Suprapubic skin (tissue), 4 donors: Measurements from ENCODE around the gene PXYLP1. TPM values are rescaled to one million over a fixed set of nuclear protein-coding genes. Genes with fewer than 3 reads are reported as not detected.

Experiments used
- DNase-seq, 2 donors: peaks; one replicate each; pipeline ENCODE4 v3.0.0-alpha.2; 2019; ENCODE audit warnings: low spot score in 2 of 2
- H3K27ac ChIP-seq: fragments of 200-600 bp; sonication (generic); one replicate; pipeline ENCODE4 v1.5.1; 2019
- H3K27me3 ChIP-seq: fragments of 200-600 bp; sonication (generic); one replicate; pipeline ENCODE4 v1.5.1; 2019
- H3K36me3 ChIP-seq: fragments of 200-600 bp; sonication (generic); one replicate; pipeline ENCODE4 v1.5.1; 2019
- H3K4me1 ChIP-seq: fragments of 200-600 bp; sonication (generic); one replicate; pipeline ENCODE4 v1.5.1; 2019
- H3K4me3 ChIP-seq: fragments of 200-600 bp; sonication (generic); one replicate; pipeline ENCODE4 v1.5.1; 2019; ENCODE audit warnings: mild to moderate bottlenecking
- H3K9me3 ChIP-seq: fragments of 200-600 bp; sonication (generic); one replicate; pipeline ENCODE4 v1.5.1; 2019
- EP300 ChIP-seq: sonication (generic); formaldehyde crosslinking; IDR thresholded peaks from one replicate; pipeline ENCODE4 v1.6.1; 2017; ENCODE audit warnings: antibody characterized with exemption
- POLR2A ChIP-seq, 2 donors: fragments of 450-650 bp; IDR thresholded peaks; one replicate each; pipeline ENCODE4 v1.6.1; 2017; ENCODE audit warnings: antibody characterized with exemption in 2 of 2, mild to moderate bottlenecking in 2 of 2, moderate library complexity in 2 of 2
- POLR2AphosphoS5 ChIP-seq, 3 donors: sonication (generic); formaldehyde crosslinking; IDR thresholded peaks; one replicate each; pipeline ENCODE4 v1.6.1; 2017; ENCODE audit warnings: antibody characterized with exemption in 3 of 3
- WGBS: methylation state at CpG from one replicate; pipeline ENCODE4 v1.1.5; 2018; 5-methylcytosine and 5-hydroxymethylcytosine counted together
- total RNA-seq, 4 donors: library from RNA; depleted of rRNA; stranded (reverse); fragments of >200 nt; gene quantifications; one replicate each; pipeline ENCODE4 v1.1.0, GENCODE V29; 2016
- TF ChIP-seq, protein P1 (sequence below), 2 donors: fragments of 200-600 bp in 1 of 2; fragments of 450-650 bp in 1 of 2; sonication (generic) in 1 of 2; IDR thresholded peaks; one replicate each; pipeline ENCODE4 v1.5.1; 2016 to 2019; ENCODE audit warnings: antibody characterized with exemption in 2 of 2, mild to moderate bottlenecking in 1 of 2, moderate library complexity in 1 of 2

The PXYLP1 gene
- total RNA-seq, 4 donors from 2014 or later, result 6.7 to 11.8 (median 9.5) TPM

DNA sequence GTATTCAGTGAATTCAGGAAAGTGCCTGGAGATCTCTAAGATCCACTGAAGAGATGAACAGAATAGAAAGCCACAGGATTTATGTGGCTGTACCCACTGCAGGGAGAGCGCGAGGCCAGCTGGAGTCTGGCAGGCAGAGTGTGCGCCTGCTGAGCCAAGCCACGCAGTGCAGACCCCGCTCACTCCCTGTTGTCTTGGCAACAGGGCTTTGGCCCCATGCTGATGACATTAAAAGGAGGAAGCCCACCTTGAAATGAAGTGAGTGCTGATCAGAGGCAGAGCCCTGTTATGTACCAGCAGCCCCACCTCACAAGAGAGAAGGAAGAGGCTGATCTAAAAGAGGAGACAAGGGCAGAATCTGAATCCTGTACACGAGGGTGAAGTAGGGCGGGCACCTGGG lies 36.7 kb downstream of the PXYLP1 start:
- 94% methylated on average over 7 of the region's 7 CpGs for WGBS
- Histone ChIP-seq H3K9me3 (no peaks in the 10 kb centered on the region), H3K27ac (no peak overlapping the region), H3K36me3 (no peaks in the 10 kb centered on the region), H3K4me1 (no peaks in the 10 kb centered on the region), H3K4me3 (no peak overlapping the region), H3K27me3 (no peaks in the 10 kb centered on the region)
- TF ChIP-seq, protein P1, sequence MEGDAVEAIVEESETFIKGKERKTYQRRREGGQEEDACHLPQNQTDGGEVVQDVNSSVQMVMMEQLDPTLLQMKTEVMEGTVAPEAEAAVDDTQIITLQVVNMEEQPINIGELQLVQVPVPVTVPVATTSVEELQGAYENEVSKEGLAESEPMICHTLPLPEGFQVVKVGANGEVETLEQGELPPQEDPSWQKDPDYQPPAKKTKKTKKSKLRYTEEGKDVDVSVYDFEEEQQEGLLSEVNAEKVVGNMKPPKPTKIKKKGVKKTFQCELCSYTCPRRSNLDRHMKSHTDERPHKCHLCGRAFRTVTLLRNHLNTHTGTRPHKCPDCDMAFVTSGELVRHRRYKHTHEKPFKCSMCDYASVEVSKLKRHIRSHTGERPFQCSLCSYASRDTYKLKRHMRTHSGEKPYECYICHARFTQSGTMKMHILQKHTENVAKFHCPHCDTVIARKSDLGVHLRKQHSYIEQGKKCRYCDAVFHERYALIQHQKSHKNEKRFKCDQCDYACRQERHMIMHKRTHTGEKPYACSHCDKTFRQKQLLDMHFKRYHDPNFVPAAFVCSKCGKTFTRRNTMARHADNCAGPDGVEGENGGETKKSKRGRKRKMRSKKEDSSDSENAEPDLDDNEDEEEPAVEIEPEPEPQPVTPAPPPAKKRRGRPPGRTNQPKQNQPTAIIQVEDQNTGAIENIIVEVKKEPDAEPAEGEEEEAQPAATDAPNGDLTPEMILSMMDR (IDR thresholded peaks at IDR 0.05), result no peak
- TF ChIP-seq POLR2A (IDR thresholded peaks at IDR 0.05), result no peak
- TF ChIP-seq POLR2AphosphoS5 (IDR thresholded peaks at IDR 0.05), result no peak
- no peak for TF ChIP-seq EP300
- no peak for DNase-seq

DNA sequence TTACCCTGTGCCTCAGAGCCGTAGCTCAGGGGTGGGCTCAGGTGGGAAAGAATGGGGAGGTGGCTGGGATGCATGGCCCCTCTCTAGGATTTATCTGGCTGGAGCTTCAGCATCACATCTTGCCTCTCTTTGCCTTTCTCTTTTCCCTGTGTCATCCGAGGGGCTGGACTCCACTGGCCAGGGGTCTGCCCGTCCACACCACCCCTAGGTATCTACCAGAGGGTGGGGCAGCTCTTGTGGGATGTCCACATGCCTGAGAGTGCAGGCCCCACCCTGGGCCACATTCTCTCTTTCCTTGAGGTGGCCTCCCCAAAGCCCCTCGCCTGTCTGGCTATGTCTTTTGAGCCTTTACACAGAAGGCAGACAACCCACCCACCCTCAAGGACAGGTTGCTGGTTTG lies 37.2 kb downstream of the PXYLP1 start:
- H3K4me3 ChIP-seq, result no peak overlapping the region
- DNase-seq, result no peak
- no peaks in the 10 kb centered on the region for H3K9me3 ChIP-seq
- 94% methylated on average over 4 of the region's 4 CpGs for WGBS
- H3K36me3 ChIP-seq, result no peaks in the 10 kb centered on the region
- H3K27me3 ChIP-seq, result no peaks in the 10 kb centered on the region
- TF ChIP-seq POLR2AphosphoS5 (IDR thresholded peaks at IDR 0.05) (no peak), EP300 (no peak), POLR2A (IDR thresholded peaks at IDR 0.05) (no peak)
- TF ChIP-seq, protein P1 (IDR thresholded peaks at IDR 0.05), result no peak
- no peak overlapping the region for H3K27ac ChIP-seq
- no peaks in the 10 kb centered on the region for H3K4me1 ChIP-seq

DNA sequence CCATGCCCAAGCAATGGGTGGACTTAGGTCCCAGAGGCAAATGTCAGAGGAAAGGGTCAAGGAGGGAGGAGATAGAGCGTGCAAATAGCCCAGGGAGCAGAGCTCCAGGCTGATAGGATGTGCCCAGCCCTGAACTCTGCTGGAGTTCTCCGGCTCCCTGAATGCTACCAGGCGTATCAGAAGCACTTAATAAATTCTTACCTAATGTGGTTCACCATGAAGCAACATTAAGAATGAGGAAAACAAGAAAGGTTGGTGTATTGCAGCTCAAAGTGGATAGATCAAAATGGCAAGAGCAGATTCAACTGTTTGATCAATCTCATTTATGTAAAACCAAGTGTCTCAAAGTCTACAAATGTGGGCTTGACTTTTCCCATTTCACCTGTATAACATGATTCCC lies 38.3 kb downstream of the PXYLP1 start:
- Histone ChIP-seq H3K27me3 (no peaks in the 10 kb centered on the region), H3K4me3 (no peak overlapping the region), H3K27ac (no peak overlapping the region), H3K4me1 (peaks cover 7% of the 10 kb centered on the region), H3K9me3 (no peaks in the 10 kb centered on the region), H3K36me3 (no peaks in the 10 kb centered on the region)
- WGBS, result 94% methylated on average over 3 of the region's 3 CpGs
- TF ChIP-seq EP300 (no peak), POLR2A (IDR thresholded peaks at IDR 0.05) (no peak), POLR2AphosphoS5 (IDR thresholded peaks at IDR 0.05) (no peak)
- TF ChIP-seq, protein P1 (IDR thresholded peaks at IDR 0.05), result no peak
- no peak for DNase-seq

DNA sequence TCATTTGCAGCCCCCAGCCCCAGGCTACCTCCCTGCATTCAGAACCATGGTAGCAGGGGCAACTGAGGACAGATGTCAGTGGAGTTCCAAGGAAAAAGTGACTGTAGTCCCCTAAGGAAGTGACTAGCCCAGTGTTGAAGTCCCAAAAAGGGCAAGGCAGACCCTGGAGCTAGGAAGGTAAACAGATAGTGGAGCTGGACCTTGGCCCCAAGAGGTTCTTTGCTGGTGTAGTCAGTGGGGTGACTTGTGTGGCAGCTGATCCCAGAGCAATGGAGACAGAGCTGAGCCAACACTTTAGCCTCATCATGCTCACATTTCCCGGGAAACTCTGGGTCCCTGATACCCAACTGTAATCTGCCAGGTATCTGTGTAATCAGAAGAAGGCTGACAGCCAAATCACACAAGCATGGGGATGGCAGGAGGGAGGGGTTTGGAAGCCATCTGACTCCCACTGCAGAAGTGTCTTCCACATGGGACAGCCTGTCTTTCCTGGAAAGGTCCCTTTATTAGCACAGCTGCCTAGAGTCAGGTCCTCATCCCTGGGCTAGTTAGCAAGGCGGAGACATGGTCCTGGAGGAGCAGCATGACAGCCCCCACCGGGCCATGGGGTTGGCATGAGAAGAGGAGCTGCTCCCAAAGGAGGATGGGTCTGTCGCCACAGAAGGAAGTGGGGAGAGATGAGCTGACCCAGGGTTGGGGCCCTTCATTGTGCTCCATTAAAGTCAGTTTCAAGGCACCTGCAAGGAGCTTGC lies 39.8 kb downstream of the PXYLP1 start:
- Histone ChIP-seq H3K27ac (no peak overlapping the region), H3K27me3 (no peaks in the 10 kb centered on the region), H3K36me3 (no peaks in the 10 kb centered on the region), H3K9me3 (no peaks in the 10 kb centered on the region), H3K4me1 (peaks cover 7% of the 10 kb centered on the region), H3K4me3 (no peak overlapping the region)
- no peak for DNase-seq
- 94% methylated on average over 4 of the region's 4 CpGs for WGBS
- TF ChIP-seq EP300 (no peak), POLR2A (IDR thresholded peaks at IDR 0.05) (no peak), POLR2AphosphoS5 (IDR thresholded peaks at IDR 0.05) (no peak)
- TF ChIP-seq, protein P1 (IDR thresholded peaks at IDR 0.05), result no peak

DNA sequence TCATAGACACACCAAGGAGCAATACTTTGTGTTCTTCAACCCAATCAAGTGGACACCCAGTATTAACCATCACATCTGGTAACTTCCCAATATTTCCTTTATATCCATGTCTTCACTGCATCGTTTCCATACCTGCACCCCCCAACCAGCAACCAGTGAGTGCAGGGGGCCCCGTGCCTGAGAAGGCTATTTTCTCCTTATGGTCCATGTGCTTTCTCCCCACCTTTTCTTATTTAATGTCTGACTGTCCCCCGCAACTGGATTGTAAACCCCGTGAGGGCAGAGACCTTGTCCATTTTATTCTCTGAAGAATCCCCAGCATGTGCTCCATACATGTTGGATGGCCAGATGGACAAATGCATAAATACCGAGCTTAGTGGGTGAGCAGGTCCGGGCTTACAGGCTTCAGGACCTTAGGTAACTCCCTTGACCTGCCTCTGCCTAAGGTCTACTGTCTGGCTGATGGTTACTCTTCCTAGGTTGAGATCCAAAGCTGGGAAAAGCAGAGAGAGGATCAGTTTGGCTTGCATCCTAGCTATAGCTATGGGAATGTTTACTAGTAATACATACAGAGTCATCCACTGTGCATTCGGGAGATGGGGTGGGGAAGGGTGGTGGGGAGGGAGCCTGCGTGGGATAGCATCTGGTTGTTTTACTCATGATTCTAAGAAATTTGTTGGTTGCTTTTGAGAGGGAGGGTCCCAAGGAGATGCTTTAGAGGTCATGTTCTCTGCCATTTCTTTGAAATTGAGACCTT lies 41.5 kb downstream of the PXYLP1 start:
- Histone ChIP-seq H3K9me3 (no peaks in the 10 kb centered on the region), H3K27me3 (no peaks in the 10 kb centered on the region), H3K27ac (no peak overlapping the region), H3K4me3 (no peak overlapping the region), H3K4me1 (peaks cover 7% of the 10 kb centered on the region), H3K36me3 (no peaks in the 10 kb centered on the region)
- 92% methylated on average over 8 of the region's 8 CpGs for WGBS
- DNase-seq, result no peak
- TF ChIP-seq, protein P1 (IDR thresholded peaks at IDR 0.05), result no peak
- TF ChIP-seq POLR2A (IDR thresholded peaks at IDR 0.05), result no peak
